SK-N-SH treated with all-trans-retinoic acid at 6 μM for 48 hours (cell line): ENCODE data around the gene CHAC2.
A peak's percentile ranks its signal among the peaks of the same experiment; 100 is the strongest.

Experiments used
- ATAC-seq: fragments of 200-7000 bp; cut with Tn5 transposase; 3 replicates; pipeline ENCODE4 v1.9.1; 2020; ENCODE audit warnings: mild to moderate bottlenecking, moderate library complexity
- ARNTL ChIP-seq: fragments of 450-650 bp; formaldehyde crosslinking; IDR thresholded peaks from 2 replicates; pipeline ENCODE4 v1.5.0; 2020; ENCODE audit warnings: low read depth, mild to moderate bottlenecking, moderate library complexity, borderline replicate concordance
- BACH2 ChIP-seq: fragments of 250-450 bp; sonication (Bioruptor Pico); IDR thresholded peaks from 2 replicates; pipeline ENCODE4 v1.9.0; 2021; ENCODE audit warnings: mild to moderate bottlenecking, borderline replicate concordance
- CSDC2 ChIP-seq: fragments of 250-450 bp; sonication (Bioruptor Pico); IDR thresholded peaks from 2 replicates; pipeline ENCODE4 v1.5.0; 2020; ENCODE audit warnings: mild to moderate bottlenecking, moderate library complexity
- CSRNP3 ChIP-seq: fragments of 250-450 bp; sonication (Bioruptor Pico); IDR thresholded peaks from 2 replicates; pipeline ENCODE4 v1.5.1; 2021; ENCODE audit warnings: mild to moderate bottlenecking, moderate library complexity
- ESRRG ChIP-seq: fragments of 250-450 bp; sonication (Bioruptor Pico); IDR thresholded peaks from 2 replicates; pipeline ENCODE4 v1.6.1; 2021; ENCODE audit warnings: mild to moderate bottlenecking
- GLIS3 ChIP-seq: fragments of 250-450 bp; sonication (Bioruptor Pico); IDR thresholded peaks from 2 replicates; pipeline ENCODE4 v1.5.0; 2020; ENCODE audit warnings: mild to moderate bottlenecking, moderate library complexity
- ISL1 ChIP-seq: fragments of 250-450 bp; sonication (Bioruptor Pico); IDR thresholded peaks from 2 replicates; pipeline ENCODE4 v2.1.2; 2022; ENCODE audit warnings: mild to moderate bottlenecking, moderate library complexity
- OSR1 ChIP-seq: fragments of 250-450 bp; sonication (Bioruptor Pico); IDR thresholded peaks from 2 replicates; pipeline ENCODE4 v1.8.0; 2022; ENCODE audit warnings: moderate library complexity, mild to moderate bottlenecking, inconsistent platforms
- POU6F1 ChIP-seq: fragments of 250-450 bp; sonication (Bioruptor Pico); IDR thresholded peaks from 2 replicates; pipeline ENCODE4 v1.8.0; 2021; ENCODE audit warnings: low read depth, mild to moderate bottlenecking, moderate library complexity, borderline replicate concordance
- RARB ChIP-seq: fragments of 250-450 bp; sonication (Bioruptor Pico); IDR thresholded peaks from 2 replicates; pipeline ENCODE4 v1.8.0; 2021; ENCODE audit warnings: mild to moderate bottlenecking, moderate library complexity
- SNAI2 ChIP-seq: fragments of 250-450 bp; sonication (Bioruptor Pico); IDR thresholded peaks from 2 replicates; pipeline ENCODE4 v1.5.0; 2020; ENCODE audit warnings: mild to moderate bottlenecking, moderate library complexity
- TCF4 ChIP-seq: fragments of 250-450 bp; sonication (Bioruptor Pico); IDR thresholded peaks from 2 replicates; pipeline ENCODE4 v1.8.0; 2021; ENCODE audit warnings: mild to moderate bottlenecking, moderate library complexity, borderline replicate concordance
- TOX ChIP-seq: fragments of 250-450 bp; sonication (Bioruptor Pico); IDR thresholded peaks from 2 replicates; pipeline ENCODE4 v1.8.0; 2021; ENCODE audit warnings: mild to moderate bottlenecking, moderate library complexity, borderline replicate concordance
- ZC3H10 ChIP-seq: fragments of 250-450 bp; sonication (Bioruptor Pico); IDR thresholded peaks from 2 replicates; pipeline ENCODE4 v1.5.1; 2021; ENCODE audit warnings: mild to moderate bottlenecking, moderate library complexity
- ZFP3 ChIP-seq: fragments of 250-450 bp; sonication (Bioruptor Pico); IDR thresholded peaks from 2 replicates; pipeline ENCODE4 v1.5.0; 2020; ENCODE audit warnings: mild to moderate bottlenecking, moderate library complexity
- ZFP30 ChIP-seq: fragments of 450-650 bp; formaldehyde crosslinking; IDR thresholded peaks from 2 replicates; pipeline ENCODE4 v1.5.0; 2022; ENCODE audit warnings: mild to moderate bottlenecking, moderate library complexity
- ZNF565 ChIP-seq: fragments of 450-650 bp; formaldehyde crosslinking; conservative IDR thresholded peaks from 2 replicates; pipeline ENCODE4 v1.5.0; 2020; ENCODE audit warnings: low read depth, mild to moderate bottlenecking, moderate library complexity
- ZNF70 ChIP-seq: fragments of 450-650 bp; formaldehyde crosslinking; IDR thresholded peaks from 2 replicates; pipeline ENCODE4 v1.5.0; 2020; ENCODE audit warnings: mild to moderate bottlenecking, moderate library complexity
- ZNF8 ChIP-seq: fragments of 450-650 bp; formaldehyde crosslinking; IDR thresholded peaks from 2 replicates; pipeline ENCODE4 v1.5.0; 2020; ENCODE audit warnings: mild to moderate bottlenecking, moderate library complexity
- TF ChIP-seq, protein P1 (sequence below): fragments of 250-450 bp; sonication (Bioruptor Pico); IDR thresholded peaks from 2 replicates; pipeline ENCODE4 v1.8.0; 2020; ENCODE audit warnings: mild to moderate bottlenecking, moderate library complexity, borderline replicate concordance
- TF ChIP-seq, protein P2 (sequence below): fragments of 250-450 bp; sonication (Bioruptor Pico); IDR thresholded peaks from 2 replicates; pipeline ENCODE4 v1.5.1; 2020; ENCODE audit warnings: low read depth, mild to moderate bottlenecking, moderate library complexity
- TF ChIP-seq, protein P3 (sequence below): fragments of 250-450 bp; sonication (Bioruptor Pico); IDR thresholded peaks from 2 replicates; pipeline ENCODE4 v1.5.0; 2020; ENCODE audit warnings: mild to moderate bottlenecking, moderate library complexity

Gene CHAC2

DNA sequence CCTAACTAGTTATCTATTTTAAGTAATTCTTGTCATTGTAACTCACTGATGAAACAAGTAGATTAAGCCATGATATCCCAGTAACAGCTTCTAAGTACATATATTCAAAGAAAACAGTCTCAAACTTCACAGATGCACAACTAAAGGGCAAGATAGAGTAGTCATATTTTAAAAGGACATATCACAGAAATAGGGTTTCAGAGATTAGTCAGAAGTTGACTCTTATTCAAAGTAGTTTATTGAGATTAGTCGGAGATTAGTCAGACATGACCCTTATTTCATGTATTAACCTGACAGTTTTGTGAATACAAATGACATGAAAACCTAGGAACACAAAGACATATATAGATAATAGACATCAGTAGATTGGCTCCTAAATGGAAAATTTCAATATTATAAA is 15.9 kb upstream of the CHAC2 start:
- TF ChIP-seq ZFP3 (CRISPR knock-in tag): peak; percentile 89
- no peak for TF ChIP-seq ISL1 (CRISPR knock-in tag)
- peak; percentile 54 for ATAC-seq

- TF ChIP-seq OSR1 (no peak), TOX (CRISPR knock-in tag) (no peak)
- ATAC-seq: no peak
Observed at GRCh38 chr2:53752385-53752784, 15.2 kb upstream of the CHAC2 start.

GRCh38 chr2:53753041-53753440 is 14.6 kb upstream of the CHAC2 start:
- TF ChIP-seq ZNF8 (CRISPR knock-in tag) (no peak), RARB (CRISPR knock-in tag) (no peak), ZNF565 (no peak), TCF4 (no peak), BACH2 (CRISPR knock-in tag) (no peak), GLIS3 (CRISPR knock-in tag) (no peak), SNAI2 (CRISPR knock-in tag) (no peak), ZFP3 (CRISPR knock-in tag) (no peak), OSR1 (no peak), ZNF70 (CRISPR knock-in tag) (no peak), ZFP30 (CRISPR knock-in tag) (no peak), ESRRG (CRISPR knock-in tag) (no peak), CSDC2 (CRISPR knock-in tag) (no peak), POU6F1 (no peak), ISL1 (CRISPR knock-in tag) (no peak), CSRNP3 (CRISPR knock-in tag) (no peak), ARNTL (CRISPR knock-in tag) (no peak)
- TF ChIP-seq, protein P1, sequence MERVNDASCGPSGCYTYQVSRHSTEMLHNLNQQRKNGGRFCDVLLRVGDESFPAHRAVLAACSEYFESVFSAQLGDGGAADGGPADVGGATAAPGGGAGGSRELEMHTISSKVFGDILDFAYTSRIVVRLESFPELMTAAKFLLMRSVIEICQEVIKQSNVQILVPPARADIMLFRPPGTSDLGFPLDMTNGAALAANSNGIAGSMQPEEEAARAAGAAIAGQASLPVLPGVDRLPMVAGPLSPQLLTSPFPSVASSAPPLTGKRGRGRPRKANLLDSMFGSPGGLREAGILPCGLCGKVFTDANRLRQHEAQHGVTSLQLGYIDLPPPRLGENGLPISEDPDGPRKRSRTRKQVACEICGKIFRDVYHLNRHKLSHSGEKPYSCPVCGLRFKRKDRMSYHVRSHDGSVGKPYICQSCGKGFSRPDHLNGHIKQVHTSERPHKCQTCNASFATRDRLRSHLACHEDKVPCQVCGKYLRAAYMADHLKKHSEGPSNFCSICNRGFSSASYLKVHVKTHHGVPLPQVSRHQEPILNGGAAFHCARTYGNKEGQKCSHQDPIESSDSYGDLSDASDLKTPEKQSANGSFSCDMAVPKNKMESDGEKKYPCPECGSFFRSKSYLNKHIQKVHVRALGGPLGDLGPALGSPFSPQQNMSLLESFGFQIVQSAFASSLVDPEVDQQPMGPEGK (CRISPR knock-in tag): no peak
- TF ChIP-seq, protein P2, sequence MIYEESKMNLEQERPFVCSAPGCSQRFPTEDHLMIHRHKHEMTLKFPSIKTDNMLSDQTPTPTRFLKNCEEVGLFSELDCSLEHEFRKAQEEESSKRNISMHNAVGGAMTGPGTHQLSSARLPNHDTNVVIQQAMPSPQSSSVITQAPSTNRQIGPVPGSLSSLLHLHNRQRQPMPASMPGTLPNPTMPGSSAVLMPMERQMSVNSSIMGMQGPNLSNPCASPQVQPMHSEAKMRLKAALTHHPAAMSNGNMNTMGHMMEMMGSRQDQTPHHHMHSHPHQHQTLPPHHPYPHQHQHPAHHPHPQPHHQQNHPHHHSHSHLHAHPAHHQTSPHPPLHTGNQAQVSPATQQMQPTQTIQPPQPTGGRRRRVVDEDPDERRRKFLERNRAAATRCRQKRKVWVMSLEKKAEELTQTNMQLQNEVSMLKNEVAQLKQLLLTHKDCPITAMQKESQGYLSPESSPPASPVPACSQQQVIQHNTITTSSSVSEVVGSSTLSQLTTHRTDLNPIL (CRISPR knock-in tag): no peak
- TF ChIP-seq, protein P3, sequence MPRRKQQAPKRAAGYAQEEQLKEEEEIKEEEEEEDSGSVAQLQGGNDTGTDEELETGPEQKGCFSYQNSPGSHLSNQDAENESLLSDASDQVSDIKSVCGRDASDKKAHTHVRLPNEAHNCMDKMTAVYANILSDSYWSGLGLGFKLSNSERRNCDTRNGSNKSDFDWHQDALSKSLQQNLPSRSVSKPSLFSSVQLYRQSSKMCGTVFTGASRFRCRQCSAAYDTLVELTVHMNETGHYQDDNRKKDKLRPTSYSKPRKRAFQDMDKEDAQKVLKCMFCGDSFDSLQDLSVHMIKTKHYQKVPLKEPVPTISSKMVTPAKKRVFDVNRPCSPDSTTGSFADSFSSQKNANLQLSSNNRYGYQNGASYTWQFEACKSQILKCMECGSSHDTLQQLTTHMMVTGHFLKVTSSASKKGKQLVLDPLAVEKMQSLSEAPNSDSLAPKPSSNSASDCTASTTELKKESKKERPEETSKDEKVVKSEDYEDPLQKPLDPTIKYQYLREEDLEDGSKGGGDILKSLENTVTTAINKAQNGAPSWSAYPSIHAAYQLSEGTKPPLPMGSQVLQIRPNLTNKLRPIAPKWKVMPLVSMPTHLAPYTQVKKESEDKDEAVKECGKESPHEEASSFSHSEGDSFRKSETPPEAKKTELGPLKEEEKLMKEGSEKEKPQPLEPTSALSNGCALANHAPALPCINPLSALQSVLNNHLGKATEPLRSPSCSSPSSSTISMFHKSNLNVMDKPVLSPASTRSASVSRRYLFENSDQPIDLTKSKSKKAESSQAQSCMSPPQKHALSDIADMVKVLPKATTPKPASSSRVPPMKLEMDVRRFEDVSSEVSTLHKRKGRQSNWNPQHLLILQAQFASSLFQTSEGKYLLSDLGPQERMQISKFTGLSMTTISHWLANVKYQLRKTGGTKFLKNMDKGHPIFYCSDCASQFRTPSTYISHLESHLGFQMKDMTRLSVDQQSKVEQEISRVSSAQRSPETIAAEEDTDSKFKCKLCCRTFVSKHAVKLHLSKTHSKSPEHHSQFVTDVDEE: no peak
- no peak for ATAC-seq

GRCh38 chr2:53755121-53755520 is 12.5 kb upstream of the CHAC2 start:
- no peak for ATAC-seq
- TF ChIP-seq ZFP30 (CRISPR knock-in tag) (no peak), ZNF8 (CRISPR knock-in tag) (no peak), TCF4 (no peak), ZNF70 (CRISPR knock-in tag) (no peak), GLIS3 (CRISPR knock-in tag) (no peak), ZC3H10 (no peak), BACH2 (CRISPR knock-in tag) (no peak), CSDC2 (CRISPR knock-in tag) (no peak), POU6F1 (no peak), RARB (CRISPR knock-in tag) (no peak), ARNTL (CRISPR knock-in tag) (no peak), OSR1 (no peak), CSRNP3 (CRISPR knock-in tag) (no peak), ZFP3 (CRISPR knock-in tag) (no peak)
- TF ChIP-seq, protein P1 (CRISPR knock-in tag): no peak
